Adrenal gland (tissue), 12 donors: ENCODE data around the gene CRISPLD2. TPM values are rescaled to one million over a fixed set of nuclear protein-coding genes. Genes with fewer than 3 reads are reported as not detected.

Source experiments
- DNase-seq, 7 donors: peaks; one replicate each; pipeline ENCODE4 v3.0.0-alpha.2; 2019 to 2020
- H3K27ac ChIP-seq, 5 donors: fragments of 200-600 bp; sonication (generic) in 4 of 5; 1 replicate in 3 of 5; 2 replicates in 2 of 5; pipeline versions ENCODE4 v1.5.1 to v1.8.0; 2016 to 2020; ENCODE audit warnings: mild to moderate bottlenecking in 1 of 5
- H3K27me3 ChIP-seq: fragments of 200-600 bp; 2 replicates; pipeline ENCODE4 v1.8.0; 2021
- H3K36me3 ChIP-seq, 2 donors: fragments of 200-600 bp; replicated peaks in 1 of 2; 1 replicate in 1 of 2; 2 replicates in 1 of 2; pipeline versions ENCODE4 v1.5.1 to v1.8.0; 2018 to 2022
- H3K4me1 ChIP-seq, 2 donors: fragments of 200-600 bp; replicated peaks in 1 of 2; 1 replicate in 1 of 2; 2 replicates in 1 of 2; pipeline versions ENCODE4 v1.5.1 to v1.8.0; 2018 to 2021
- H3K4me3 ChIP-seq, 4 donors: fragments of 200-600 bp; sonication (generic) in 3 of 4; one replicate each; pipeline ENCODE4 v1.5.1; 2016 to 2018
- H3K9me3 ChIP-seq, 3 donors: fragments of 200-600 bp; sonication (generic) in 1 of 3; replicated peaks in 1 of 3; 1 replicate in 2 of 3; 2 replicates in 1 of 3; pipeline versions ENCODE4 v1.5.1 to v1.8.0; 2016 to 2021
- POLR2A ChIP-seq, 2 donors: fragments of 450-650 bp; IDR thresholded peaks; one replicate each; pipeline ENCODE4 v1.6.1; 2017; ENCODE audit warnings: antibody characterized with exemption in 2 of 2, mild to moderate bottlenecking in 2 of 2, moderate library complexity in 1 of 2
- WGBS, 4 donors: extraction: QIAGEN DNeasy Blood & Tissue Kit in 2 of 4; methylation state at CpG; one replicate each; pipeline versions ENCODE4 v1.1.5 to v1.1.7; 2013 to 2017; 5-methylcytosine and 5-hydroxymethylcytosine counted together
- intact Hi-C, 2 donors: fragments of 100-400 bp; cut with DNase I; formaldehyde crosslinking; loops; one replicate each; pipeline versions ENCODE4 v1.14.1 to v1.15.0; 2022 to 2023
- polyA plus RNA-seq, 3 donors: library from polyadenylated mRNA; stranded (reverse); fragments of 200-250 nt in 2 of 3; fragments of 350-450 nt in 1 of 3; fragmentation: Illumina TruSeq in 1 of 3; extraction: RNeasy Lipid Tissue Mini Kit (QIAGEN cat#74804) in 1 of 3; gene quantifications; one replicate each; pipeline ENCODE4 v1.2.3, GENCODE V29; 2013 to 2014
- total RNA-seq, 9 donors: library from RNA; depleted of rRNA in 4 of 9; stranded (reverse); fragments of >200 nt in 4 of 9; fragments of 120-200 nt in 1 of 9; fragmentation: NEBNext Ultra II Directional in 1 of 9; extraction: Animal tissue kit (Norgen Biotek cat#: 25700) in 1 of 9; gene quantifications; one replicate each; pipeline versions ENCODE4 v1.1.0 to v1.2.4, GENCODE V29; 2013 to 2023
- TF ChIP-seq, protein P1 (sequence below), 6 experiments: fragments of 450-650 bp in 4 of 6; fragments of 200-600 bp in 2 of 6; sonication (generic) in 1 of 6; IDR thresholded peaks; 1 replicate in 5 of 6; 2 replicates in 1 of 6; pipeline versions ENCODE4 v1.5.1 to v1.8.0; 2016 to 2021; ENCODE audit warnings: antibody characterized with exemption in 6 of 6, mild to moderate bottlenecking in 2 of 6, moderate library complexity in 1 of 6
- donor health status: healthy with polysubstance abuse.
- donor health status: Bipolar disorder and iron deficiency.
- donor health status: DM: yes; HTN: yes; CAD: no.
- donor health status: DM: no; HTN: no; CAD: no.
- donor health status: DM: no; HTN: no; CAD: no.
- donor health status: DM: yes; HTN: yes; CAD: no.

CRISPLD2 gene
- total and polyA plus RNA-seq, 12 donors = 2.1 to 362 (median 57.5) TPM

DNA sequence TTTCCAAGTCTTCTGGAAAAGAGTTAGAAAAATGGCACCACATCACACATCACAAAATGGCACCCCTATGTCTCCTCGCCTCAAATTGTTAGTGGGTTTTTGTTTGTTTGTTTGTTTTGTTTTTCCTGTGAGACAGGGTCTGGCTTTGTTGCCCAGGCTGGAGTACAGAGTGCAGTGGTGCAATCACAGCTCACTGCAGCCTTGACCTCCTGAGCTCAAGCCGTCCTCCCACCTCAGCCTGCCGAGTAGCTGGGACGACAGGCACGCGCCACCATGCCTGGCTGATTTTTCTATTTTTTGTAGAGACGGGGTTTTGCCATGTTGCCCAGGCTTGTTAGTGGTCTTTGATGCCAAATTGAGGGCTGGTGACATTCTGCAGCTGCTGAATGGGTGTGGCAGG is 3.8 kb upstream of the CRISPLD2 start:
- Histone ChIP-seq H3K27me3 (no peaks in the 10 kb centered on the region), H3K9me3 (no peaks in the 10 kb centered on the region), H3K4me3 (no peak overlapping the region), H3K36me3 (no peaks in the 10 kb centered on the region), H3K4me1 (peaks cover 0 to 16% of the 10 kb centered on the region in 2 donors), H3K27ac (no peak overlapping the region)
- WGBS, 4 donors = 65 to 74% (median 70%) methylated on average over 7 of the region's 7 CpGs
- TF ChIP-seq POLR2A (IDR thresholded peaks at IDR 0.05) = no peak
- TF ChIP-seq, protein P1, sequence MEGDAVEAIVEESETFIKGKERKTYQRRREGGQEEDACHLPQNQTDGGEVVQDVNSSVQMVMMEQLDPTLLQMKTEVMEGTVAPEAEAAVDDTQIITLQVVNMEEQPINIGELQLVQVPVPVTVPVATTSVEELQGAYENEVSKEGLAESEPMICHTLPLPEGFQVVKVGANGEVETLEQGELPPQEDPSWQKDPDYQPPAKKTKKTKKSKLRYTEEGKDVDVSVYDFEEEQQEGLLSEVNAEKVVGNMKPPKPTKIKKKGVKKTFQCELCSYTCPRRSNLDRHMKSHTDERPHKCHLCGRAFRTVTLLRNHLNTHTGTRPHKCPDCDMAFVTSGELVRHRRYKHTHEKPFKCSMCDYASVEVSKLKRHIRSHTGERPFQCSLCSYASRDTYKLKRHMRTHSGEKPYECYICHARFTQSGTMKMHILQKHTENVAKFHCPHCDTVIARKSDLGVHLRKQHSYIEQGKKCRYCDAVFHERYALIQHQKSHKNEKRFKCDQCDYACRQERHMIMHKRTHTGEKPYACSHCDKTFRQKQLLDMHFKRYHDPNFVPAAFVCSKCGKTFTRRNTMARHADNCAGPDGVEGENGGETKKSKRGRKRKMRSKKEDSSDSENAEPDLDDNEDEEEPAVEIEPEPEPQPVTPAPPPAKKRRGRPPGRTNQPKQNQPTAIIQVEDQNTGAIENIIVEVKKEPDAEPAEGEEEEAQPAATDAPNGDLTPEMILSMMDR (IDR thresholded peaks at IDR 0.05) = no peak
- intact Hi-C loops = no loop called here
- no peak for DNase-seq

DNA sequence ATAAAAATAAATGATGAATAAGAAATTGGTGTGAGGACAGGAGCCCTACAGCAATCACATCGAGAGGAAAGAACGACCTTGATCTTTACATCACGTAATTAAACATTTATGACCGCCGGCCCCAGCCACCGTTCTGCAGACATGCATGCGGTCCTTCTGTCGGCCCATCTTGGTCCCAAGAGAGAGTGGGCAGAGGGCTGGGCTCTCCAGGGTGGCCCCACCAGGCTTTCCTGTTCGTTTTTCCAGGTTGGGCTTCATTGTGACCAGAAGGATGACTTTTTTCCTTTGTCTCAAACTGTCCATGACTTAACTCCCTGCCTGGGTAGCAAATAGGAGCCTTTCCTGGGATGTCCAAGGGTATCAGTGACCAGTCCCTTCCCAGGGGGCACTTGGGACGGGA is 3.3 kb upstream of the CRISPLD2 start:
- H3K27me3 ChIP-seq = no peaks in the 10 kb centered on the region
- intact Hi-C loops = no loop called here
- no peaks in the 10 kb centered on the region for H3K9me3 ChIP-seq
- TF ChIP-seq, protein P1 (IDR thresholded peaks at IDR 0.05) = no peak
- no peak for TF ChIP-seq POLR2A (IDR thresholded peaks at IDR 0.05)
- WGBS, 4 donors = 57 to 76% (median 59%) methylated on average over 9 to 10 of the region's 10 CpGs
- H3K4me1 ChIP-seq = peaks cover 0 to 16% of the 10 kb centered on the region in 2 donors
- no peak overlapping the region for H3K4me3 ChIP-seq
- H3K36me3 ChIP-seq = no peaks in the 10 kb centered on the region
- DNase-seq = no peak
- no peak overlapping the region for H3K27ac ChIP-seq

DNA sequence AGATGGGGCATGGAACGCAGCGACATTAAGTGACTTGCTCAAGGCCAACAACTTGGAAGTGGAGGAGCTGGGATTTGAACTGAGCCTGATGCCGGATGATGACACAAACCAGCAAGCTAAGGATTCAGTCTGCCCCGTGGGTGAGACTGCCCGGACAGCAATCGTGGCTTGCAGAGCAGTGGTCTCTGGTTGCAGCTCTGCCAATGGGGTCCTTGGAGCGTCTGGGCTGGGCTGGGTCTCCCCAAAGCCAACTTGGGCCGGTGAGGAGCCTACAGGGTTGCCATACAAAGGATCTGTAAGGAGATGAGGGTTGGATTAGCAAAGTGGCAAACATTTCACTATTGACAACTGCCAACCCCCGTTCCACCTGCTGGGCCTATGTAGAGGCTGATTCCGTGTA is 2.6 kb upstream of the CRISPLD2 start:
- 85 to 95% (median 88%) methylated on average over 5 to 10 of the region's 10 CpGs for WGBS, 4 donors
- no peak overlapping the region for H3K4me3 ChIP-seq
- H3K4me1 ChIP-seq = peaks cover 0 to 16% of the 10 kb centered on the region in 2 donors
- TF ChIP-seq POLR2A (IDR thresholded peaks at IDR 0.05) = no peak
- TF ChIP-seq, protein P1 (IDR thresholded peaks at IDR 0.05) = no peak
- H3K36me3 ChIP-seq = no peaks in the 10 kb centered on the region
- H3K9me3 ChIP-seq = no peaks in the 10 kb centered on the region
- no peak overlapping the region for H3K27ac ChIP-seq
- DNase-seq = no peak
- no peaks in the 10 kb centered on the region for H3K27me3 ChIP-seq
- intact Hi-C loops = no loop called here

DNA sequence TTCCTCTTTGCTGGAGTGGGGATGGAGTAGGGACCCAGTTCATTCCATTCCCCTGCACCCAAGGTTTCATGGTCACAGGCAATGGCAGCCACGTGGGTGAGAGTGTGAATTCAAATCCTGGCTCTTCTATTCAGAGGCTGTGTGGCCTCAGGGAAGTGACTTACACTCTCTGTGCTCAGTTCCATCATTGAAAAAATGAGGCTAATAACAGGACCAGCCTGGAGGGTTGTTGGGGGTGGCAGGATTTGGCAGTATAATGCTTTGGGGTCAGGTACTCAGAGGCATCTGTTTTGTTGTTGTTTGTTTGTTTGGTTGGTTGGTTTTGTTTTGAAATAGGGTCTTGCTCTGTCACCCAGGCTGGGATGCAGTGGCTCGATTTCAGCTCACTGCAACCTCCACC is 2.2 kb upstream of the CRISPLD2 start:
- Histone ChIP-seq H3K4me1 (peaks cover 0 to 16% of the 10 kb centered on the region in 2 donors), H3K27ac (no peak overlapping the region), H3K4me3 (no peak overlapping the region), H3K27me3 (no peaks in the 10 kb centered on the region), H3K36me3 (no peaks in the 10 kb centered on the region), H3K9me3 (no peaks in the 10 kb centered on the region)
- TF ChIP-seq POLR2A (IDR thresholded peaks at IDR 0.05) = no peak
- TF ChIP-seq, protein P1 (IDR thresholded peaks at IDR 0.05) = no peak
- no peak for DNase-seq
- 57 to 73% (median 70%) methylated on average over 2 of the region's 2 CpGs for WGBS, 4 donors
- intact Hi-C loops = no loop called here
